A549 (cell line): ENCODE data around the gene HDGFL2. TPM values are rescaled to one million over a fixed set of nuclear protein-coding genes. Genes with fewer than 3 reads are reported as not detected.
"Not testable (repeated sequence)": the region's sequence is repeated elsewhere in the genome, so short reads cannot be mapped to it uniquely, and the experiment has no call there.

Source experiments
- ATAC-seq, 2 experiments: fragments of 200-7000 bp in 1 of 2; fragments of >200 bp in 1 of 2; cut with Nextera tagmentation in 1 of 2; cut with Tn5 transposase in 1 of 2; 3 replicates each; pipeline versions ENCODE4 v1.8.0 to v1.9.1; 2018 to 2020; ENCODE audit warnings: mild to moderate bottlenecking in 1 of 2, moderate library complexity in 1 of 2
- CTCF ChIA-PET: fragments of 300-600 bp; sonication (Branson Sonifier 250); formaldehyde crosslinking; extraction: SDS; loops from one replicate; lab custom pipeline; 2021; ENCODE audit warnings: antibody characterized with exemption, inconsistent platforms; lab: Yijun Ruan, JAX
- POLR2A ChIA-PET: fragments of 350-600 bp; formaldehyde crosslinking; extraction: SDS; loops from one replicate; lab custom pipeline; 2021; ENCODE audit warnings: antibody characterized with exemption, inconsistent platforms; lab: Yijun Ruan, JAX
- DNase-seq, 2 experiments: peaks; one replicate each; pipeline versions ENCODE4 v3.0.0 to v3.0.0-alpha.2; 2011 to 2016; ENCODE audit warnings: low read depth in 1 of 2, low spot score in 1 of 2
- FAIRE-seq: peaks from 2 replicates; lab custom pipeline; 2011; peaks lifted over from hg19 to GRCh38; lab: Jason Lieb, UNC
- H3K27ac ChIP-seq, 2 experiments: fragments of >200 bp; sonication (Bioruptor Twin); formaldehyde crosslinking; 3 replicates each; pipeline ENCODE4 v1.5.1; 2016 to 2017
- H3K4me1 ChIP-seq: fragments of >200 bp; sonication (Bioruptor Twin); formaldehyde crosslinking; 3 replicates; pipeline ENCODE4 v1.6.1; 2016
- H3K4me2 ChIP-seq: fragments of >200 bp; sonication (Bioruptor Twin); formaldehyde crosslinking; 3 replicates; pipeline ENCODE4 v1.6.1; 2016
- H3K4me3 ChIP-seq: fragments of >200 bp; sonication (Bioruptor Twin); formaldehyde crosslinking; 3 replicates; pipeline ENCODE4 v1.5.1; 2016
- H3K9me3 ChIP-seq: fragments of >200 bp; sonication (Bioruptor Twin); formaldehyde crosslinking; 3 replicates; pipeline ENCODE4 v1.6.1; 2016
- BHLHE40 ChIP-seq: IDR thresholded peaks from 2 replicates; pipeline ENCODE4 v1.6.1; 2012; ENCODE audit warnings: low read depth, low read length, inconsistent platforms
- CBX8 ChIP-seq: fragments of 200-600 bp; sonication (generic); IDR thresholded peaks from 2 replicates; pipeline ENCODE4 v1.6.1; 2016
- CEBPB ChIP-seq, 2 experiments: fragments of >200 bp in 1 of 2; sonication (Bioruptor Twin) in 1 of 2; formaldehyde crosslinking in 1 of 2; IDR thresholded peaks; 2 replicates each; pipeline ENCODE4 v1.6.1; 2012 to 2016
- CHD4 ChIP-seq: fragments of 200-600 bp; sonication (generic); IDR thresholded peaks from 2 replicates; pipeline ENCODE4 v1.6.1; 2016; ENCODE audit warnings: antibody characterized with exemption, mild to moderate bottlenecking, borderline replicate concordance
- CTCF ChIP-seq: fragments of >200 bp; sonication (Bioruptor Twin); formaldehyde crosslinking; IDR thresholded peaks from 3 replicates; pipeline ENCODE4 v1.5.1; 2016
- EP300 ChIP-seq, 2 experiments: fragments of >200 bp; sonication (Bioruptor Twin); formaldehyde crosslinking; IDR thresholded peaks; 2 replicates in 1 of 2; 3 replicates in 1 of 2; pipeline ENCODE4 v1.6.1; 2016 to 2017
- ESRRA ChIP-seq: fragments of 150-350 bp; IDR thresholded peaks from 2 replicates; pipeline ENCODE4 v1.6.1; 2014; ENCODE audit warnings: mild to moderate bottlenecking, low read length, borderline replicate concordance
- GATA3 ChIP-seq: IDR thresholded peaks from 2 replicates; pipeline ENCODE4 v1.6.1; 2012; ENCODE audit warnings: borderline replicate concordance
- HOXB13 ChIP-seq: fragments of 250-450 bp; sonication (Bioruptor Pico); IDR thresholded peaks from 2 replicates; pipeline ENCODE4 v1.5.0; 2020; ENCODE audit warnings: low read depth, mild to moderate bottlenecking, moderate library complexity
- JUN ChIP-seq, 2 experiments: fragments of >200 bp; sonication (Bioruptor Twin); formaldehyde crosslinking; IDR thresholded peaks; 2 replicates in 1 of 2; 3 replicates in 1 of 2; pipeline ENCODE4 v1.6.1; 2016 to 2017
- KDM1A ChIP-seq: fragments of 200-600 bp; sonication (generic); IDR thresholded peaks from 2 replicates; pipeline ENCODE4 v1.6.1; 2016; ENCODE audit warnings: low read depth, mild to moderate bottlenecking
- MAX ChIP-seq: IDR thresholded peaks from 2 replicates; pipeline ENCODE4 v1.6.1; 2012
- PBX3 ChIP-seq: IDR thresholded peaks from 2 replicates; pipeline ENCODE4 v1.6.1; 2012
- RARB ChIP-seq: fragments of 250-450 bp; sonication (Bioruptor Pico); IDR thresholded peaks from 2 replicates; pipeline ENCODE4 v1.8.0; 2021; ENCODE audit warnings: mild to moderate bottlenecking, moderate library complexity
- RCOR1 ChIP-seq: fragments of 150-350 bp; IDR thresholded peaks from 2 replicates; pipeline ENCODE4 v1.6.1; 2014; ENCODE audit warnings: antibody characterized with exemption, low read length, low read depth
- REST ChIP-seq: fragments of 200-600 bp; sonication (generic); IDR thresholded peaks from 2 replicates; pipeline ENCODE4 v1.6.1; 2016; ENCODE audit warnings: antibody characterized with exemption, mild to moderate bottlenecking, moderate library complexity
- SREBF2 ChIP-seq: fragments of 450-650 bp; IDR thresholded peaks from 2 replicates; pipeline ENCODE4 v1.6.1; 2014; ENCODE audit warnings: mild to moderate bottlenecking, moderate library complexity
- TFCP2L1 ChIP-seq: fragments of 250-450 bp; sonication (Bioruptor Pico); IDR thresholded peaks from 2 replicates; pipeline ENCODE4 v1.5.0; 2021; ENCODE audit warnings: mild to moderate bottlenecking
- ZFP36 ChIP-seq: fragments of 450-650 bp; IDR thresholded peaks from 2 replicates; pipeline ENCODE4 v1.6.1; 2014; ENCODE audit warnings: borderline replicate concordance; ENCODE audit not compliant: partially characterized antibody
- ZSCAN20 ChIP-seq: fragments of 250-450 bp; sonication (Bioruptor Pico); IDR thresholded peaks from 2 replicates; pipeline ENCODE4 v1.8.0; 2022; ENCODE audit warnings: mild to moderate bottlenecking, moderate library complexity
- WGBS: methylation state at CpG from one replicate; pipeline ENCODE4 v1.1.6; 2017; ENCODE audit errors: missing lambda C conversion rate; 5-methylcytosine and 5-hydroxymethylcytosine counted together
- polyA plus RNA-seq, 4 experiments: library from polyadenylated mRNA; depleted of rRNA in 3 of 4; stranded (reverse); fragments of >200 nt; fragmentation: RNase III in 1 of 4; extraction: RNeasy Plus Mini Kit Qiagen cat#74134 plus additional on column Dnase treatment in 1 of 4; gene quantifications; 2 replicates in 3 of 4; 3 replicates in 1 of 4; pipeline ENCODE4 v1.2.3, GENCODE V29; 2011 to 2017

HDGFL2 gene
- polyA plus RNA-seq, 2 of the 4 experiments (the other 2 are of a cell fraction), result 10.8 to 34.3 TPM

- H3K9me3 ChIP-seq, result no peaks in the 10 kb centered on the region
- FAIRE-seq (no peak), DNase-seq (no peak), ATAC-seq (no peak)
- WGBS, result 37% methylated on average over 10 of the region's 23 CpGs
- peaks cover 5% of the 10 kb centered on the region; the same call in 1 of the 3 replicates for H3K4me1 ChIP-seq
- no peak overlapping the region for H3K4me3 ChIP-seq
- H3K27ac ChIP-seq, result no peak overlapping the region
- ChIA-PET CTCF (interaction anchor here (0.5 to 3.3 kb wide), 25 partner anchors 8 to 258 kb away, joined by 3 to 51 read pairs (median 5); partner anchors contain the start of genes LRG1 and PLIN5), POLR2A (interaction anchor here (0.6 kb wide), 1 partner anchor 59 kb away, joined by 9 read pairs; no protein-coding TSS in a partner anchor)
- H3K4me2 ChIP-seq, result no peak overlapping the region
- TF ChIP-seq CEBPB (IDR thresholded peaks at IDR 0.05), result no peak
- no peak for TF ChIP-seq EP300 (IDR thresholded peaks at IDR 0.05)
- TF ChIP-seq CHD4, result no peak
- no peak for TF ChIP-seq RARB (CRISPR knock-in tag)
- TF ChIP-seq BHLHE40, result no peak
- no peak for TF ChIP-seq PBX3
- no peak for TF ChIP-seq MAX
Measured at GRCh38 chr19:4525563-4526002, 53.5 kb downstream of the HDGFL2 start.

- H3K4me2 ChIP-seq, DNase-seq, H3K4me3 ChIP-seq, H3K27ac ChIP-seq, H3K9me3 ChIP-seq, POLR2A ChIA-PET, ATAC-seq, FAIRE-seq, H3K4me1 ChIP-seq: not testable (repeated sequence)
- CTCF ChIA-PET, result interaction anchor here (1.6 kb wide), 1 partner anchor 13 kb away, joined by 12 read pairs; the partner anchor contains the start of gene LRG1
- WGBS, result 84% methylated on average over 8 of the region's 8 CpGs
Measured at GRCh38 chr19:4527377-4527776, 55.3 kb downstream of the HDGFL2 start.

GRCh38 chr19:4528843-4529242 is 56.7 kb downstream of the HDGFL2 start:
- POLR2A ChIA-PET, result no interaction called here

GRCh38 chr19:4529924-4530522 is 57.9 kb downstream of the HDGFL2 start:
- TF ChIP-seq ZFP36 (no peak), BHLHE40 (no peak), RARB (CRISPR knock-in tag) (no peak), REST (no peak), CTCF (no peak), CEBPB (IDR thresholded peaks at IDR 0.05) (no peak), JUN (IDR thresholded peaks at IDR 0.05) (no peak), TFCP2L1 (no peak), KDM1A (no peak), ESRRA (no peak), CBX8 (no peak), RCOR1 (no peak), MAX (no peak), SREBF2 (no peak), EP300 (IDR thresholded peaks at IDR 0.05) (no peak), HOXB13 (no peak), ZSCAN20 (no peak)
- ChIA-PET CTCF (no interaction called here), POLR2A (interaction anchor here (0.5 kb wide), 1 partner anchor 256 kb away, joined by 4 read pairs; no protein-coding TSS in a partner anchor)
- H3K9me3 ChIP-seq, result no peaks in the 10 kb centered on the region
- no peaks in the 10 kb centered on the region for H3K4me1 ChIP-seq
- H3K4me2 ChIP-seq, result no peak overlapping the region
- FAIRE-seq, result no peak
- DNase-seq, result no peak
- H3K27ac ChIP-seq, result no peak overlapping the region
- no peak for ATAC-seq
- H3K4me3 ChIP-seq, result no peak overlapping the region
- WGBS, result 67% methylated on average over 11 of the region's 14 CpGs

More at GRCh38 chr19:4528843-4529242, 56.7 kb downstream of the HDGFL2 start:
- H3K4me3 ChIP-seq, result no peak overlapping the region
- 73% methylated on average over 14 of the region's 15 CpGs for WGBS
- FAIRE-seq, result no peak
- no peak overlapping the region for H3K27ac ChIP-seq
- no peak for ATAC-seq
- CTCF ChIA-PET, result no interaction called here
- no peak overlapping the region for H3K4me2 ChIP-seq
- H3K4me1 ChIP-seq, result no peaks in the 10 kb centered on the region
- DNase-seq, result no peak
- H3K9me3 ChIP-seq, result no peaks in the 10 kb centered on the region
- TF ChIP-seq GATA3 (no peak), CHD4 (no peak), ZFP36 (peak; percentile 37)
